ENCODE data around the gene SELENOO. TPM values are rescaled to one million over a fixed set of nuclear protein-coding genes. Genes with fewer than 3 reads are reported as not detected.

Gene SELENOO
- total RNA-seq, 1 experiment from 2014 or later, result 29.6 TPM

GRCh38 chr22:50173983-50174355, 26.8 kb upstream of the SELENOO start:
- TF ChIP-seq JUND (IDR thresholded peaks at IDR 0.05) (no peak), ZBTB33 (IDR thresholded peaks at IDR 0.05; ENCODE audit: extremely low read depth, insufficient replicate concordance, low read length) (no peak), EZH2phosphoT487 (IDR thresholded peaks at IDR 0.05; ENCODE audit: borderline replicate concordance) (no peak), POLR2A (IDR thresholded peaks at IDR 0.05; ENCODE audit: borderline replicate concordance, extremely low read depth, insufficient read depth, insufficient read length) (no peak)
- CTCF ChIA-PET, result interaction anchor here (0.6 kb wide), 1 partner anchor 10 kb away, joined by 3 read pairs; no protein-coding TSS in a partner anchor
- ATAC-seq, result no peak
- no peaks in the 10 kb centered on the region for H3K79me2 ChIP-seq (ENCODE audit: insufficient read depth, low read length)
- H2AFZ ChIP-seq (ENCODE audit: low read depth, low read length, poor library complexity, severe bottlenecking), result no peak overlapping the region
- no peaks in the 10 kb centered on the region for H3K9me3 ChIP-seq (ENCODE audit: control insufficient read depth in 1 of 2, insufficient read depth in 1 of 2, low read depth in 1 of 2, low read length in 2 of 2)
- no peak overlapping the region for H3K4me2 ChIP-seq (ENCODE audit: low read length)
- H3K36me3 ChIP-seq (ENCODE audit: control insufficient read depth in 1 of 2, insufficient read depth in 2 of 2, low read length in 2 of 2), result no peaks in the 10 kb centered on the region
- H3K9me2 ChIP-seq (ENCODE audit: insufficient read depth), result no peaks in the 10 kb centered on the region
- H4K20me1 ChIP-seq (ENCODE audit: insufficient read depth), result no peaks in the 10 kb centered on the region
- H3K4me1 ChIP-seq (ENCODE audit: control insufficient read depth in 1 of 2, insufficient read depth in 2 of 2, low read length in 2 of 2), result no peaks in the 10 kb centered on the region
- RAD21 ChIA-PET (ENCODE audit: low non-redundant PET in 1 of 2, low total read pairs in 2 of 2, uncharacterized antibody in 2 of 2, unreplicated experiment in 2 of 2), result no interaction called here
- H3K27me3 ChIP-seq (ENCODE audit: insufficient read depth, low read length), result no peaks in the 10 kb centered on the region
- no TSS peak for BruUV-seq (replicated peaks)
- DNase-seq (ENCODE audit: low read depth, low spot score), result no peak
- H3K4me3 ChIP-seq (replicated peaks in 1 of 2; ENCODE audit: low read depth in 1 of 2, low read length in 2 of 2), result no peak overlapping the region
- intact Hi-C loops (cut with micrococcal nuclease), result no loop called here
- POLR2A ChIA-PET, result no interaction called here
- H3K27ac ChIP-seq (ENCODE audit: low read depth, low read length), result no peak overlapping the region
- no peak overlapping the region for H3K9ac ChIP-seq (ENCODE audit: low read length)

- H3K27ac ChIP-seq (ENCODE audit: low read depth, low read length), result no peak overlapping the region
- no peaks in the 10 kb centered on the region for H3K79me2 ChIP-seq (ENCODE audit: insufficient read depth, low read length)
- ChIA-PET RAD21 (ENCODE audit: low non-redundant PET in 1 of 2, low total read pairs in 2 of 2, uncharacterized antibody in 2 of 2, unreplicated experiment in 2 of 2) (no interaction called here), CTCF (interaction anchor here (0.6 kb wide), 1 partner anchor 11 kb away, joined by 3 read pairs; no protein-coding TSS in a partner anchor), POLR2A (no interaction called here)
- intact Hi-C loops (cut with micrococcal nuclease), result no loop called here
- H3K36me3 ChIP-seq (ENCODE audit: control insufficient read depth in 1 of 2, insufficient read depth in 2 of 2, low read length in 2 of 2), result no peaks in the 10 kb centered on the region
- H2AFZ ChIP-seq (ENCODE audit: low read depth, low read length, poor library complexity, severe bottlenecking), result no peak overlapping the region
- H3K27me3 ChIP-seq (ENCODE audit: insufficient read depth, low read length), result no peaks in the 10 kb centered on the region
- no peaks in the 10 kb centered on the region for H3K4me1 ChIP-seq (ENCODE audit: control insufficient read depth in 1 of 2, insufficient read depth in 2 of 2, low read length in 2 of 2)
- no peak overlapping the region for H3K9ac ChIP-seq (ENCODE audit: low read length)
- H3K9me2 ChIP-seq (ENCODE audit: insufficient read depth), result no peaks in the 10 kb centered on the region
- ATAC-seq, result no peak
- BruUV-seq (replicated peaks), result no TSS peak
- TF ChIP-seq REST (IDR thresholded peaks at IDR 0.05; ENCODE audit: low read depth) (no peak), SIN3A (IDR thresholded peaks at IDR 0.05; ENCODE audit: low read depth) (no peak)
- no peaks in the 10 kb centered on the region for H4K20me1 ChIP-seq (ENCODE audit: insufficient read depth)
- H3K9me3 ChIP-seq (ENCODE audit: control insufficient read depth in 1 of 2, insufficient read depth in 1 of 2, low read depth in 1 of 2, low read length in 2 of 2), result no peaks in the 10 kb centered on the region
- DNase-seq (ENCODE audit: low read depth, low spot score), result no peak
- no peak overlapping the region for H3K4me2 ChIP-seq (ENCODE audit: low read length)
- no peak overlapping the region for H3K4me3 ChIP-seq (replicated peaks in 1 of 2; ENCODE audit: low read depth in 1 of 2, low read length in 2 of 2)
These were observed 26.2 kb upstream of the SELENOO start for GRCh38 chr22:50174382-50175190.

Data from HCT116 (cell line).